Uterus (tissue), 4 donors: ENCODE data around the gene SPOPL. TPM values are rescaled to one million over a fixed set of nuclear protein-coding genes. Genes with fewer than 3 reads are reported as not detected.
"Not testable (repeated sequence)": the region's sequence is repeated elsewhere in the genome, so short reads cannot be mapped to it uniquely, and the experiment has no call there.

Source experiments
- DNase-seq, 2 donors: peaks; one replicate each; pipeline ENCODE4 v3.0.0-alpha.2; 2019 to 2020
- H3K27ac ChIP-seq, 2 donors: fragments of 200-600 bp; sonication (generic); 1 replicate in 1 of 2; 2 replicates in 1 of 2; pipeline ENCODE4 v1.5.1; 2016 to 2018
- H3K27me3 ChIP-seq, 2 donors: fragments of 200-600 bp; sonication (generic); one replicate each; pipeline ENCODE4 v1.5.1; 2018 to 2019; ENCODE audit warnings: control low read depth in 1 of 2
- H3K36me3 ChIP-seq, 2 donors: fragments of 200-600 bp; sonication (generic); one replicate each; pipeline ENCODE4 v1.5.1; 2019; ENCODE audit warnings: control low read depth in 1 of 2
- H3K4me1 ChIP-seq, 2 donors: fragments of 200-600 bp; sonication (generic); one replicate each; pipeline ENCODE4 v1.5.1; 2018 to 2019; ENCODE audit warnings: control low read depth in 1 of 2
- H3K4me3 ChIP-seq, 2 donors: fragments of 200-600 bp; sonication (generic); 1 replicate in 1 of 2; 2 replicates in 1 of 2; pipeline ENCODE4 v1.5.1; 2018 to 2019; ENCODE audit warnings: mild to moderate bottlenecking in 1 of 2
- H3K9me3 ChIP-seq, 2 donors: fragments of 200-600 bp; sonication (generic); one replicate each; pipeline ENCODE4 v1.5.1; 2019; ENCODE audit warnings: control low read depth in 1 of 2
- CTCF ChIP-seq, 4 experiments: fragments of 200-600 bp in 2 of 4; fragments of 450-650 bp in 2 of 4; sonication (generic) in 2 of 4; IDR thresholded peaks; one replicate each; pipeline ENCODE4 v1.5.1; 2016 to 2019; ENCODE audit warnings: antibody characterized with exemption in 4 of 4, mild to moderate bottlenecking in 2 of 4, moderate library complexity in 1 of 4
- POLR2A ChIP-seq, 2 donors: fragments of 450-650 bp; IDR thresholded peaks; one replicate each; pipeline ENCODE4 v1.6.1; 2016; ENCODE audit warnings: antibody characterized with exemption in 2 of 2, mild to moderate bottlenecking in 1 of 2, moderate library complexity in 1 of 2
- intact Hi-C: fragments of 100-400 bp; cut with DNase I; formaldehyde crosslinking; loops from one replicate; pipeline ENCODE4 v1.15.1; 2023; ENCODE audit warnings: low total_unique reads
- total RNA-seq, 4 donors: library from RNA; depleted of rRNA in 3 of 4; stranded (reverse); fragments of >200 nt in 3 of 4; gene quantifications; one replicate each; pipeline versions ENCODE4 v1.1.0 to v1.2.4, GENCODE V29; 2014 to 2023
- donor health status: DM: yes; HTN: yes; CAD: no.

Gene SPOPL
- total RNA-seq, 4 donors from 2014 or later: 19.2 to 40.6 (median 26.8) TPM

GRCh38 chr2:138475277-138475776 lies 26.2 kb upstream of the SPOPL start:
- H3K36me3 ChIP-seq: no peaks in the 10 kb centered on the region
- H3K27me3 ChIP-seq: no peaks in the 10 kb centered on the region
- no peaks in the 10 kb centered on the region for H3K4me1 ChIP-seq
- H3K4me3 ChIP-seq: no peak overlapping the region
- DNase-seq: no peak
- no peaks in the 10 kb centered on the region for H3K9me3 ChIP-seq
- intact Hi-C loops: no loop called here
- TF ChIP-seq CTCF (IDR thresholded peaks at IDR 0.05) (no peak), POLR2A (IDR thresholded peaks at IDR 0.05) (no peak)
- no peak overlapping the region for H3K27ac ChIP-seq

GRCh38 chr2:138476186-138476585 lies 25.4 kb upstream of the SPOPL start:
- no peak for DNase-seq
- no peaks in the 10 kb centered on the region for H3K27me3 ChIP-seq
- H3K36me3 ChIP-seq: no peaks in the 10 kb centered on the region
- TF ChIP-seq POLR2A (IDR thresholded peaks at IDR 0.05) (no peak), CTCF (IDR thresholded peaks at IDR 0.05) (no peak)
- no peak overlapping the region for H3K27ac ChIP-seq
- intact Hi-C loops: no loop called here
- no peaks in the 10 kb centered on the region for H3K4me1 ChIP-seq
- no peaks in the 10 kb centered on the region for H3K9me3 ChIP-seq
- no peak overlapping the region for H3K4me3 ChIP-seq

GRCh38 chr2:138476940-138477339 lies 24.6 kb upstream of the SPOPL start:
- no peaks in the 10 kb centered on the region for H3K27me3 ChIP-seq
- TF ChIP-seq POLR2A (IDR thresholded peaks at IDR 0.05) (no peak), CTCF (IDR thresholded peaks at IDR 0.05) (no peak)
- H3K4me1 ChIP-seq: no peaks in the 10 kb centered on the region
- no peak overlapping the region for H3K4me3 ChIP-seq
- H3K27ac ChIP-seq: no peak overlapping the region
- no peaks in the 10 kb centered on the region for H3K36me3 ChIP-seq
- intact Hi-C loops: no loop called here
- no peak for DNase-seq
- no peaks in the 10 kb centered on the region for H3K9me3 ChIP-seq

- DNase-seq, H3K27me3 ChIP-seq, H3K36me3 ChIP-seq, H3K4me3 ChIP-seq, intact Hi-C loops, H3K9me3 ChIP-seq, H3K4me1 ChIP-seq, H3K27ac ChIP-seq: not testable (repeated sequence)
Measured at GRCh38 chr2:138482796-138483195, 18.8 kb upstream of the SPOPL start.

- DNase-seq: no peak
- intact Hi-C loops: no loop called here
- Histone ChIP-seq H3K36me3 (no peaks in the 10 kb centered on the region), H3K4me3 (no peak overlapping the region), H3K27me3 (no peaks in the 10 kb centered on the region), H3K9me3 (no peaks in the 10 kb centered on the region), H3K27ac (no peak overlapping the region), H3K4me1 (no peaks in the 10 kb centered on the region)
- no peak for TF ChIP-seq CTCF (IDR thresholded peaks at IDR 0.05)
- no peak for TF ChIP-seq POLR2A (IDR thresholded peaks at IDR 0.05)
Measured at GRCh38 chr2:138485019-138485418, 16.6 kb upstream of the SPOPL start.
